Heart left ventricle (tissue), 16 donors: ENCODE data around the gene FAM3B. TPM values are rescaled to one million over a fixed set of nuclear protein-coding genes. Genes with fewer than 3 reads are reported as not detected.

ENCODE experiments used
- ATAC-seq, 4 donors: fragments of 200-7000 bp; cut with Tn5 transposase; one replicate each; pipeline ENCODE4 v1.9.1; 2020 to 2022; ENCODE audit warnings: moderate library complexity in 4 of 4, mild to moderate bottlenecking in 3 of 4, moderate number of reproducible peaks in 1 of 4
- DNase-seq, 5 donors: peaks; one replicate each; pipeline ENCODE4 v3.0.0-alpha.2; 2020
- H3K27ac ChIP-seq, 12 donors: fragments of 200-600 bp; sonication (generic) in 4 of 12; one replicate each; pipeline versions ENCODE4 v1.5.0 to v1.8.0; 2016 to 2022; ENCODE audit warnings: mild to moderate bottlenecking in 2 of 12
- H3K27me3 ChIP-seq, 9 donors: fragments of 200-600 bp; sonication (generic) in 2 of 9; one replicate each; pipeline versions ENCODE4 v1.5.1 to v1.8.0; 2016 to 2022; ENCODE audit warnings: mild to moderate bottlenecking in 3 of 9
- H3K36me3 ChIP-seq, 9 donors: fragments of 200-600 bp; sonication (generic) in 2 of 9; one replicate each; pipeline versions ENCODE4 v1.5.0 to v1.8.0; 2018 to 2022; ENCODE audit warnings: mild to moderate bottlenecking in 2 of 9
- H3K4me1 ChIP-seq, 12 donors: fragments of 200-600 bp; sonication (generic) in 4 of 12; one replicate each; pipeline versions ENCODE4 v1.5.0 to v1.8.0; 2016 to 2022; ENCODE audit warnings: mild to moderate bottlenecking in 3 of 12
- H3K4me3 ChIP-seq, 12 donors: fragments of 200-600 bp; sonication (generic) in 4 of 12; one replicate each; pipeline versions ENCODE4 v1.5.0 to v1.8.0; 2017 to 2022; ENCODE audit warnings: mild to moderate bottlenecking in 9 of 12, moderate library complexity in 4 of 12
- H3K9me3 ChIP-seq, 12 donors: fragments of 200-600 bp; sonication (generic) in 4 of 12; one replicate each; pipeline versions ENCODE4 v1.5.0 to v1.8.0; 2016 to 2022; ENCODE audit warnings: mild to moderate bottlenecking in 1 of 12
- POLR2A ChIP-seq, 2 donors: fragments of 450-650 bp; IDR thresholded peaks; one replicate each; pipeline ENCODE4 v1.6.1; 2017; ENCODE audit warnings: antibody characterized with exemption in 2 of 2, mild to moderate bottlenecking in 2 of 2, moderate library complexity in 2 of 2
- WGBS, 4 donors: extraction: QIAGEN DNeasy Blood & Tissue Kit in 2 of 4; methylation state at CpG; one replicate each; pipeline versions ENCODE4 v1.1.5 to v1.1.7; 2013 to 2018; 5-methylcytosine and 5-hydroxymethylcytosine counted together
- intact Hi-C, 10 donors: fragments of 100-400 bp; cut with DNase I; formaldehyde crosslinking; loops; one replicate each; pipeline versions ENCODE4 v1.11.1 to v1.14.2; 2022
- polyA plus RNA-seq, 2 donors: library from polyadenylated mRNA; stranded (reverse); fragments of 200-250 nt; gene quantifications; one replicate each; pipeline ENCODE4 v1.2.3, GENCODE V29; 2013
- total RNA-seq, 9 donors: library from RNA; depleted of rRNA in 2 of 9; stranded (reverse); fragments of >200 nt in 2 of 9; fragmentation: NEBNext Ultra II Directional in 3 of 9; extraction: Animal tissue kit (Norgen Biotek cat#: 25700) in 3 of 9; gene quantifications; one replicate each; pipeline versions ENCODE4 v1.1.0 to v1.2.4, GENCODE V29; 2016 to 2023
- TF ChIP-seq, protein P1 (sequence below), 12 donors: fragments of 200-600 bp; sonication (generic) in 4 of 12; IDR thresholded peaks; one replicate each; pipeline versions ENCODE4 v1.5.0 to v1.8.0; 2018 to 2022; ENCODE audit warnings: antibody characterized with exemption in 12 of 12, mild to moderate bottlenecking in 5 of 12
- donor health status: ischemic (EF 13 %, LVEDD 7.1; RV severe dilation, severe dysfunction).
- donor health status: healthy with polysubstance abuse.
- donor health status: DM: no; HTN: yes; CAD: no.
- donor health status: DM: no; HTN: no; CAD: no.
- donor health status: ischemic (EF 25% LVEDD 6.9; RV normal size, moderate dysfunction).
- donor health status: ischemic (EF 25% LVEDD 5.7; RV mildly dilated, moderate dysfunction).
- donor health status: healthy.
- donor health status: DM: yes; HTN: yes; CAD: no.
- donor health status: ischemic (EF 35%, LVEDD 5.7; RV mildly dilated, moderate dysfunction).
- donor health status: nonischemic (EF 11% LVEDD 7.7; RV severe dilation, severe dysfunction).
- donor health status: DM: yes; HTN: yes; CAD: no.
- donor health status: PGD.
- donor health status: ischemic (EF 29% LVEDD 5.4; RV normal size, mild dysfunction).
- donor health status: nonischemic (EF 23%, LVEDD 6.1; RV moderate dilation, normal function).

Gene FAM3B
- total and polyA plus RNA-seq, 11 donors = 0.10 to 0.54 TPM; not detected in 9

DNA sequence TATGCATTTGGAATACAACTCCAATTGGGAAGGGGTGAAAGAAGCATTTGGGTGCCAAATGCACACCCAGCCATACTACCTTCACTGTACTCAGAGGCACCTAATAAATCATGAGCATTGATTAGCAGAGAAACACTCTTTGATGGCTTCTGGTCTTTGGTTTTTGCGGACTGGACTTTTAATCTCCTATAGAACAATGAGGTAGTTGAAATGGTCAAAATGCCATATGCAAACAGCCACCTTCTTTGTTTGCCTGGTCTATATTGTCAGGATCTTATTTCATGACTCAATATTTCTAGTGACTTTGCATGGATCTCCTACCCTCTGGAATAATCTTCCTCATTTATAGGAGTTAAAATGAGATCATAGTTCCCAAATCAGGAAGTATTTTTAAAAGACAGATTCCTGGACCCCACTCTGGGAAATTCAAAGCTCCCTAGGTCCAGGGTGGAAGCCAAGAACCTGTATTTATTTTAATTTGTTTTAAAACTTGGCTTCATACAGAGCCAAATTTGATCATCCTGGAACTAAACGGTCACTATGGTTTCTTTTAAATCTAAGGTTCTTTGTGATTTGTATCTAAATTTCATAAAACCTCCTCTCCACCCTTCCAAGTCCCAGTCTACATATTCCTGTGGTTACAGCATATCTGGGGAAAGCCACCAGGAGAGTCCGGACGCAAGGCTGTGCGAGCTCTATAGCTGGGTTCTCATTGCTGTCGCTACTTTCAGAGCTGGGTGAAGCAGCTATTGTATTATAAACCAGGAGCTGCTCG is 8.7 kb downstream of the FAM3B start:
- Histone ChIP-seq H3K27ac (no peak overlapping the region), H3K27me3 (peaks cover 0 to 4% (median 0%) of the 10 kb centered on the region in 9 donors), H3K4me1 (no peaks in the 10 kb centered on the region), H3K9me3 (no peaks in the 10 kb centered on the region), H3K36me3 (no peaks in the 10 kb centered on the region), H3K4me3 (no peak overlapping the region)
- intact Hi-C loops = no loop called here
- TF ChIP-seq, protein P1, sequence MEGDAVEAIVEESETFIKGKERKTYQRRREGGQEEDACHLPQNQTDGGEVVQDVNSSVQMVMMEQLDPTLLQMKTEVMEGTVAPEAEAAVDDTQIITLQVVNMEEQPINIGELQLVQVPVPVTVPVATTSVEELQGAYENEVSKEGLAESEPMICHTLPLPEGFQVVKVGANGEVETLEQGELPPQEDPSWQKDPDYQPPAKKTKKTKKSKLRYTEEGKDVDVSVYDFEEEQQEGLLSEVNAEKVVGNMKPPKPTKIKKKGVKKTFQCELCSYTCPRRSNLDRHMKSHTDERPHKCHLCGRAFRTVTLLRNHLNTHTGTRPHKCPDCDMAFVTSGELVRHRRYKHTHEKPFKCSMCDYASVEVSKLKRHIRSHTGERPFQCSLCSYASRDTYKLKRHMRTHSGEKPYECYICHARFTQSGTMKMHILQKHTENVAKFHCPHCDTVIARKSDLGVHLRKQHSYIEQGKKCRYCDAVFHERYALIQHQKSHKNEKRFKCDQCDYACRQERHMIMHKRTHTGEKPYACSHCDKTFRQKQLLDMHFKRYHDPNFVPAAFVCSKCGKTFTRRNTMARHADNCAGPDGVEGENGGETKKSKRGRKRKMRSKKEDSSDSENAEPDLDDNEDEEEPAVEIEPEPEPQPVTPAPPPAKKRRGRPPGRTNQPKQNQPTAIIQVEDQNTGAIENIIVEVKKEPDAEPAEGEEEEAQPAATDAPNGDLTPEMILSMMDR (IDR thresholded peaks at IDR 0.05) = no peak
- ATAC-seq = no peak
- no peak for DNase-seq
- 88 to 93% (median 89%) methylated on average over 7 of the region's 7 CpGs for WGBS, 4 donors

DNA sequence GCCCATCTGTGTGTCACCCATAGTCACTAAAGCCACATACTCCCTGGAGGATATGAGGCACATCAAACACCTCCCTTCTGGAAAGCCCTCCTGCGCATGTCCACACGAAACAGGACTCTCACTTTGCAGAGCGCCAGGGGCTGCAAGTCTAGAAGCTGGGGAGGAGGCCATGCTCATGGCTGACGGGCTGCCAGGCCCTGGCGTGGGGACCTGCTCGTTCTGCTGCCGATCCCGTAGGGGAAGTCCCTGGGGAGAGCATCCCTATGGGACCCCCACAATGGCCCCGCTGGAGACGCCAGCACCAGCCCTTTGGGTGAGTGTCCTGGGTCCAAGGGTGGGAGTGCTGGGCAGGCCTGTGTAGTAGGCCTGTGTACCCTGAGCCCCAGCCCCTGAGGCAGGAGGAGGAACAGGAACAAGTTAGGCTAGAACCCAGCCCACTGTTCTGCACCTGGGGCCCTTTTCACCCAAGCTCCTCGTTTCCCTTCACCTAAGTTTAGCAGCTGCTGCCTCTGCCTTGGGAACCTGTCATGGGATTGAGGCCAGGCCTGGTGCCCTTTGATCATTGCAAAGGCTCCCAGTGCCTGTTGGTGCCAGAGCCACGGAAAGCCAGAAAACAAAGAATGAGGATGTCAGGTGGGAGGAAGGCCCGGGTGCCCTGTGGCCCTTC is 9.9 kb downstream of the FAM3B start:
- Histone ChIP-seq H3K4me3 (no peak overlapping the region), H3K9me3 (no peaks in the 10 kb centered on the region), H3K36me3 (no peaks in the 10 kb centered on the region), H3K27me3 (no peaks in the 10 kb centered on the region), H3K4me1 (no peaks in the 10 kb centered on the region), H3K27ac (no peak overlapping the region)
- 90 to 94% (median 91%) methylated on average over 5 to 13 of the region's 13 CpGs for WGBS, 4 donors
- DNase-seq (no peak), ATAC-seq (no peak)
- TF ChIP-seq POLR2A (IDR thresholded peaks at IDR 0.05) = no peak
- TF ChIP-seq, protein P1 (IDR thresholded peaks at IDR 0.05) = no peak
- intact Hi-C loops = no loop called here

DNA sequence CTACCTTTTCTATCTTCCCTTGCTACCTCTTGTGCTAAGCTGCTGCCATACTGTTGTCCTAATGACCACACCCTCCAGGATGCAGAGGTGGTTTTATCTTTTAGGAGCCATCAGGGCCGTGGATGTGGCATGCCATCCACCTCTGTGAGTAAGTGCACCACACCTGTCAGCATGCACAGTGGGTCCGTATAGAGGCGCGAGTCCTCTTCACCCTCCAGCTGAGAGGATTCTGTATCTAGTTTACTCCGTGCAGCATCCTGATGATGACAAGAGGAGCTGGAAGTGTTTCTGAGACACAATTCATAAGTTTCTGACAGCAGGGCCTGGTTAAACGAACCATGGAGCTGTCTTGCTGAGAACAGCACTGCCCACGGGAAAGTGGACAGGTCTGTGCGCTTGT is 11.2 kb downstream of the FAM3B start:
- WGBS, 4 donors = 78 to 84% (median 83%) methylated on average over 8 of the region's 8 CpGs
- intact Hi-C loops = no loop called here
- no peaks in the 10 kb centered on the region for H3K4me1 ChIP-seq
- no peak overlapping the region for H3K27ac ChIP-seq
- DNase-seq = no peak
- ATAC-seq = no peak
- peaks cover 0 to 3% (median 0%) of the 10 kb centered on the region in 9 donors for H3K27me3 ChIP-seq
- H3K4me3 ChIP-seq = no peak overlapping the region
- H3K9me3 ChIP-seq = no peaks in the 10 kb centered on the region
- no peaks in the 10 kb centered on the region for H3K36me3 ChIP-seq
- TF ChIP-seq POLR2A (IDR thresholded peaks at IDR 0.05) = no peak
- TF ChIP-seq, protein P1 (IDR thresholded peaks at IDR 0.05) = no peak
